K562 (cell line): ENCODE results near the gene COPA. TPM values are rescaled to one million over a fixed set of nuclear protein-coding genes. Genes with fewer than 3 reads are reported as not detected.

Experiments used
- ARHGAP35 ChIP-seq: fragments of 450-650 bp; IDR thresholded peaks from 2 replicates; pipeline ENCODE4 v1.6.1; 2018; ENCODE audit not compliant: partially characterized antibody
- ARNT ChIP-seq, 2 experiments: fragments of 450-650 bp; IDR thresholded peaks; 2 replicates each; pipeline ENCODE4 v1.6.1; 2016; ENCODE audit warnings: mild to moderate bottlenecking in 1 of 2
- BACH1 ChIP-seq: fragments of 200-800 bp; sonication (Bioruptor generic); IDR thresholded peaks from 2 replicates; pipeline ENCODE4 v1.6.1; 2016; ENCODE audit warnings: missing genetic modification characterization, missing compliant biosample characterization
- BCLAF1 ChIP-seq, 2 experiments: fragments of 450-650 bp in 1 of 2; IDR thresholded peaks; 2 replicates each; pipeline ENCODE4 v1.6.1; 2011 to 2017; ENCODE audit warnings: low read depth in 2 of 2, antibody characterized with exemption in 1 of 2, borderline replicate concordance in 1 of 2, low read length in 1 of 2, mild to moderate bottlenecking in 1 of 2, mixed read lengths in 1 of 2; ENCODE audit not compliant: control insufficient read depth in 1 of 2
- DEAF1 ChIP-seq: fragments of 450-650 bp; formaldehyde crosslinking; IDR thresholded peaks from 2 replicates; pipeline ENCODE4 v1.4.0; 2020; ENCODE audit warnings: mild to moderate bottlenecking, moderate library complexity
- E2F4 ChIP-seq: sonication (generic); formaldehyde crosslinking; IDR thresholded peaks from 2 replicates; pipeline ENCODE4 v1.8.0; 2022; ENCODE audit warnings: mild to moderate bottlenecking, low read depth, missing genetic modification reagents
- ELF4 ChIP-seq: fragments of 450-650 bp; formaldehyde crosslinking; IDR thresholded peaks from 2 replicates; pipeline ENCODE4 v1.4.0; 2022; ENCODE audit warnings: missing genetic modification characterization
- ETV5 ChIP-seq: sonication (generic); formaldehyde crosslinking; IDR thresholded peaks from 2 replicates; pipeline ENCODE4 v1.4.0; 2020; ENCODE audit warnings: low read depth, mild to moderate bottlenecking, missing genetic modification reagents
- HNRNPK ChIP-seq: fragments of 200-400 bp; formaldehyde crosslinking; IDR thresholded peaks from one replicate; pipeline ENCODE4 v1.6.1; 2018; ENCODE audit warnings: mild to moderate bottlenecking, low read depth, low read length; ENCODE audit not compliant: poor library complexity, severe bottlenecking
- MAFF ChIP-seq: IDR thresholded peaks from 2 replicates; pipeline ENCODE4 v1.6.1; 2012; ENCODE audit warnings: low read length, improper control_type of control experiment
- MTA1 ChIP-seq: fragments of 450-650 bp; IDR thresholded peaks from 2 replicates; pipeline ENCODE4 v1.6.1; 2017; ENCODE audit warnings: borderline replicate concordance
- RFX5 ChIP-seq: IDR thresholded peaks from 2 replicates; pipeline ENCODE4 v1.6.1; 2011; ENCODE audit warnings: low read depth, mild to moderate bottlenecking, improper control_type of control experiment, low read length
- SNIP1 ChIP-seq: fragments of 450-650 bp; IDR thresholded peaks from 2 replicates; pipeline ENCODE4 v1.7.1; 2017; ENCODE audit warnings: low read depth, mild to moderate bottlenecking
- STAT5B ChIP-seq: fragments of 250-450 bp; sonication (Bioruptor Pico); IDR thresholded peaks from 2 replicates; pipeline ENCODE4 v1.8.0; 2021; ENCODE audit warnings: mild to moderate bottlenecking, inconsistent platforms
- TRIM28 ChIP-seq: fragments of 450-650 bp; IDR thresholded peaks from 2 replicates; pipeline ENCODE4 v1.6.1; 2017
- ZNF431 ChIP-seq: sonication (generic); formaldehyde crosslinking; IDR thresholded peaks from 2 replicates; pipeline ENCODE4 v1.8.0; 2022; ENCODE audit warnings: mild to moderate bottlenecking, missing genetic modification reagents
- ZNF75A ChIP-seq: fragments of 450-650 bp; formaldehyde crosslinking; IDR thresholded peaks from 2 replicates; pipeline ENCODE4 v1.4.0; 2020; ENCODE audit warnings: mild to moderate bottlenecking
- polyA plus RNA-seq, 8 experiments: library from polyadenylated mRNA; depleted of rRNA in 4 of 8; stranded (reverse) in 5 of 8; unstranded in 3 of 8; fragments of >200 nt; fragmentation: Nextera tagmentation in 2 of 8; fragmentation: Illumina TruSeq in 1 of 8; extraction: Ambion mirVana in 2 of 8; extraction: Trizol in 1 of 8; gene quantifications; 2 replicates each; pipeline versions ENCODE4 v1.2.1 to v1.2.3, GENCODE V29; 2011 to 2014; ENCODE audit warnings: inconsistent platforms in 1 of 8, missing spikeins in 1 of 8
- total RNA-seq, 7 experiments: library from RNA; depleted of rRNA in 6 of 7; stranded (reverse); fragments of >200 nt in 6 of 7; fragmentation: Illumina TruSeq in 2 of 7; extraction: Trizol in 2 of 7; gene quantifications; 2 replicates each; pipeline versions ENCODE4 v1.2.1 to v1.2.3, GENCODE V29; 2011 to 2021; ENCODE audit warnings: low replicate concordance in 1 of 7
- TF ChIP-seq, protein P1 (sequence below): fragments of 450-650 bp; formaldehyde crosslinking; conservative IDR thresholded peaks from 2 replicates; pipeline ENCODE4 v1.4.0; 2022; ENCODE audit warnings: mild to moderate bottlenecking, missing genetic modification characterization
- TF ChIP-seq, protein P2 (sequence below): sonication (generic); formaldehyde crosslinking; IDR thresholded peaks from 2 replicates; pipeline ENCODE4 v1.9.0; 2022; ENCODE audit warnings: mild to moderate bottlenecking, missing genetic modification reagents

Gene COPA
- total and polyA plus RNA-seq, 9 of the 15 experiments (the other 6 are each of a cell fraction or from before 2014, with no cell fraction given): 49.8 to 222 (median 110) TPM

DNA sequence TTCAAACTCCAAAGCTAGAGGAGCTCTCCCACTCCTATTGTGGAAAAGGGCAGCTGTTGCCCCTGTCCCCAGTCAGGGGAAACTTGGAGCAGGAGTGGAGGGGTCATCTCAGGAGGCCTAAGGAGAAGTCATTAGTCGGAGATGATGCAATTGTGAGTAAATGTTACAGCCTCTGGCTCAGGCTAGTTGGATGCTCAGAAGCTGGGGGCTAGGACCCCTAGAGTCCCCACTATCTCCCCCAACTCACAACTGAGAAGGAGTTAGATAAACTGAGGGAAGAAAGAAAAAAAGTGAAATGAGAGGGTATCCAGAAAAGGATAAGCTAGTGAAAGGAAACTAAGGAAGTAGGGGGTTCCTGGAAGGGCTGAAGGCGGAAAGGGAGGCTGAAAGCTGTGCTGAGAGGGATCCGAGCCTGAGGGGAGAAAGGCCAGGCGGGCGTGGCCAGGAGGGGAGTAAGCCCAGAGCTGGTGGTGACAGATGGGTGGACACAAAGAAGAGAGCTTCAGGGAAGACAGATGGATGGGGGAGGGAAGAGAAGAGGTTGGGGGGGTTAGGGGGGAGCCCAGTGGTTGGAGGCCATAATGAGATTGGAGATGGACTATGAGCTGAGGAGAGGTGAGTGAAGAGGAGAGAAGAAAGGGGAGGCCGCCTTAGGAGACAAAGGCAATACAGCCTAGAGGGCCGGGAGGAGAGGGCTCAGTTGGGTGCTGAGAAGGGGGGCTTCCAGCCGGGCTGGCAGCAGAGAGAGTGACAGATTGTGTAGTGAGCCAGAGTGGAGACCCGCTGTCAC lies 19.3 kb upstream of the COPA start (continued):
- no peak for TF ChIP-seq STAT5B (CRISPR knock-in tag)
- TF ChIP-seq E2F4 (CRISPR knock-in tag): no peak
- TF ChIP-seq HNRNPK: no peak
- TF ChIP-seq ARHGAP35: no peak
- peak; percentile 56; the same call in 1 of the 2 replicates for TF ChIP-seq ELF4 (CRISPR knock-in tag)
- TF ChIP-seq TRIM28: peak; percentile 47; the same call in 1 of the 2 replicates
- TF ChIP-seq MTA1: peak; percentile 50
- peak in 1 of 2 experiments; percentile 82; a peak in 1 of 4 replicates for TF ChIP-seq ARNT (IDR thresholded peaks at IDR 0.05)
- TF ChIP-seq ETV5 (CRISPR knock-in tag): 0 out of 2 replicates have a peak, but pooled peaks have one; percentile 53
- TF ChIP-seq MAFF: no peak
- TF ChIP-seq, protein P1, sequence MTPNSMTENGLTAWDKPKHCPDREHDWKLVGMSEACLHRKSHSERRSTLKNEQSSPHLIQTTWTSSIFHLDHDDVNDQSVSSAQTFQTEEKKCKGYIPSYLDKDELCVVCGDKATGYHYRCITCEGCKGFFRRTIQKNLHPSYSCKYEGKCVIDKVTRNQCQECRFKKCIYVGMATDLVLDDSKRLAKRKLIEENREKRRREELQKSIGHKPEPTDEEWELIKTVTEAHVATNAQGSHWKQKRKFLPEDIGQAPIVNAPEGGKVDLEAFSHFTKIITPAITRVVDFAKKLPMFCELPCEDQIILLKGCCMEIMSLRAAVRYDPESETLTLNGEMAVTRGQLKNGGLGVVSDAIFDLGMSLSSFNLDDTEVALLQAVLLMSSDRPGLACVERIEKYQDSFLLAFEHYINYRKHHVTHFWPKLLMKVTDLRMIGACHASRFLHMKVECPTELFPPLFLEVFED (CRISPR knock-in tag): no peak; the same call in 1 of the 2 replicates
- no peak for TF ChIP-seq ZNF431 (CRISPR knock-in tag)
- TF ChIP-seq, protein P2, sequence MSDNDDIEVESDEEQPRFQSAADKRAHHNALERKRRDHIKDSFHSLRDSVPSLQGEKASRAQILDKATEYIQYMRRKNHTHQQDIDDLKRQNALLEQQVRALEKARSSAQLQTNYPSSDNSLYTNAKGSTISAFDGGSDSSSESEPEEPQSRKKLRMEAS: no peak
- no peak for TF ChIP-seq RFX5
- peak; percentile 84; the same call in 1 of the 2 replicates for TF ChIP-seq BACH1 (tag)
- TF ChIP-seq SNIP1: no peak
- no peak for TF ChIP-seq ZNF75A
- no peak for TF ChIP-seq BCLAF1 (IDR thresholded peaks at IDR 0.05; ENCODE audit: borderline replicate concordance in 1 of 2, control insufficient read depth in 1 of 2, low read depth in 2 of 2, low read length in 1 of 2)
- no peak for TF ChIP-seq DEAF1 (CRISPR knock-in tag)
